ENCODE data around the gene RSKR. TPM values are rescaled to one million over a fixed set of nuclear protein-coding genes. Genes with fewer than 3 reads are reported as not detected.

Gene RSKR
- polyA plus RNA-seq, 3 donors, result 10.6 to 31.7 (median 29.3) TPM

Other genes with a start within 250 kb of the RSKR start
- gene SEBOX, start 249.0 kb downstream of the RSKR start, polyA plus RNA-seq (ENCODE audit: insufficient read length in 3 of 3), result not detected
- gene VTN, start 243.9 kb downstream of the RSKR start, polyA plus RNA-seq (ENCODE audit: insufficient read length in 3 of 3), result 10 to 100 TPM; 18.7 to 25.2 (median 20.4) TPM
- 10 to 100 TPM; 14.9 to 16.8 (median 15.9) TPM for gene SARM1, start 242.5 kb downstream of the RSKR start, polyA plus RNA-seq (ENCODE audit: insufficient read length in 3 of 3)
- 10 to 100 TPM; 11.4 to 16.8 (median 14.9) TPM for gene SLC46A1, start 208.0 kb downstream of the RSKR start, polyA plus RNA-seq (ENCODE audit: insufficient read length in 3 of 3)
- gene SLC13A2, start 140.5 kb downstream of the RSKR start, polyA plus RNA-seq (ENCODE audit: insufficient read length in 3 of 3), result 10 to 100 TPM; 13.0 to 18.8 (median 16.9) TPM
- under 1 TPM; 0.47 to 0.69 (median 0.57) TPM for gene FOXN1, start 107.8 kb downstream of the RSKR start, polyA plus RNA-seq (ENCODE audit: insufficient read length in 3 of 3)
- 10 to 100 TPM; 60.8 to 78.8 (median 70.3) TPM for gene UNC119, start 61.6 kb downstream of the RSKR start, polyA plus RNA-seq (ENCODE audit: insufficient read length in 3 of 3)
- gene PIGS, start 42.7 kb downstream of the RSKR start, polyA plus RNA-seq (ENCODE audit: insufficient read length in 3 of 3), result 100 to 1,000 TPM in 2 of 3 donors, 10 to 100 TPM in 1; 95.6 to 111 (median 107) TPM
- 10 to 100 TPM; 29.6 to 31.2 (median 30.1) TPM for gene ALDOC, start 37.3 kb downstream of the RSKR start, polyA plus RNA-seq (ENCODE audit: insufficient read length in 3 of 3)
- gene SPAG5, start 15.2 kb downstream of the RSKR start, polyA plus RNA-seq (ENCODE audit: insufficient read length in 3 of 3), result 10 to 100 TPM; 61.9 to 65.9 (median 63.4) TPM
- gene BLTP2, start 31.0 kb upstream of the RSKR start, polyA plus RNA-seq (ENCODE audit: insufficient read length in 3 of 3), result 100 to 1,000 TPM in 1 of 3 donors, 10 to 100 TPM in 2; 86.0 to 106 (median 99.9) TPM
- 10 to 100 TPM; 76.3 to 87.5 (median 79.7) TPM for gene SDF2, start 47.7 kb upstream of the RSKR start, polyA plus RNA-seq (ENCODE audit: insufficient read length in 3 of 3)
- 10 to 100 TPM; 68.0 to 81.6 (median 80.7) TPM for gene SUPT6H, start 48.0 kb upstream of the RSKR start, polyA plus RNA-seq (ENCODE audit: insufficient read length in 3 of 3)
- 10 to 100 TPM in 2 of 3 donors, 1 to 10 TPM in 1; 4.3 to 11.2 (median 10.3) TPM for gene PROCA1, start 97.7 kb upstream of the RSKR start, polyA plus RNA-seq (ENCODE audit: insufficient read length in 3 of 3)
- 100 to 1,000 TPM; 155 to 193 (median 178) TPM for gene RAB34, start 103.7 kb upstream of the RSKR start, polyA plus RNA-seq (ENCODE audit: insufficient read length in 3 of 3)
- gene RPL23A, start 105.8 kb upstream of the RSKR start, polyA plus RNA-seq (ENCODE audit: insufficient read length in 3 of 3), result 100 to 1,000 TPM; 804 to 896 (median 874) TPM
- 10 to 100 TPM; 16.6 to 19.8 (median 18.5) TPM for gene TLCD1, start 112.0 kb upstream of the RSKR start, polyA plus RNA-seq (ENCODE audit: insufficient read length in 3 of 3)
- gene NEK8, start 114.6 kb upstream of the RSKR start, polyA plus RNA-seq (ENCODE audit: insufficient read length in 3 of 3), result 10 to 100 TPM in 2 of 3 donors, 1 to 10 TPM in 1; 7.1 to 13.8 (median 12.4) TPM
- 100 to 1,000 TPM; 133 to 163 (median 136) TPM for gene TRAF4, start 129.8 kb upstream of the RSKR start, polyA plus RNA-seq (ENCODE audit: insufficient read length in 3 of 3)
- gene FAM222B, start 228.6 kb upstream of the RSKR start, polyA plus RNA-seq (ENCODE audit: insufficient read length in 3 of 3), result 10 to 100 TPM; 21.8 to 23.6 (median 22.8) TPM
- 10 to 100 TPM; 69.8 to 74.2 (median 74.1) TPM for gene ERAL1, start 240.8 kb upstream of the RSKR start, polyA plus RNA-seq (ENCODE audit: insufficient read length in 3 of 3)

Measured in renal pelvis (tissue), 3 donors.